ENCODE measurements around the gene RNF217.
"Not testable (repeated sequence)": the region's sequence is repeated elsewhere in the genome, so short reads cannot be mapped to it uniquely, and the experiment has no call there.

Gene RNF217

DNA sequence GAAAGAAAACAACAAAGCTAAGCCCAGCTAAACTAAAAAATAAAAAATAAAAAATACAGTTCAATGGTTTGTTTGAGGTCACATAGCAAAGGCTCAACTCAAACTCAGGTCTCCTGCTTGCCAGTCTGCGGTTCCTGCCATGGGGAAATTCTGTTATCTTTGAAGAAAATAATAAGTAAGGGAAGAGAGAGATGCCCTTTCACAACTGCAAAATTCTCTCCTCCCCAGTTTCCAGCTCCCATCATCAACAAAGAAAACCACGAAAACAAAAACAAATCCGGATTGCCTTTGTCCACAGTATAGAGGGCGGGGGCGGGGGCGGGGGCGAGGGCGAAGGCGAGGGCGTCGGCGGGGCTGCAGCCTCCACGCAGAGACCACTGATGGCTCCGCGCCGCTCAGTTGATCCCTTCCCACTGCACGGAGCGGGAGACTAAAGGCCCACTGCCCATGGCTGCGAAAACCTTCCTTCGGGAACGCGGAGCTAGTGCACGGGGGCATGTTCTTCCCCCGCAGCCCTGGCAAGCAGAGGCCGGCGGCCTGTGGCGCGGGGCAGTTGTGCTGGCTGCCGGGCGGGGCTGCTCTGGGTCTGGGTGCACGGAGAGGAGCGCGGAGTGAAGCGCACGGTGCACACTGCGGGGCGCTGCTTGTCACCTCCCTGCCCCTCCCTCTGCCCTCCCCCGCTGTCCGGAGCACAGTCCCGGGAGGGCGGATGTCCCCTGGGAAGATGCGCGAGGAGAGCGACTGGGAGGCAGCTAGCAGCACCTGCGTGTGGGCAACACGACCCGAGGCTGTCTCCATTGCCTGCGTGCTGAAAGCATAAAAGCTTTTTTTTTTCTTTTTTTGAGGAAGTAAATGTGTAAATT, 137.2 kb downstream of the RNF217 start:
- no peak for DNase-seq (ENCODE audit: low read depth)

DNA sequence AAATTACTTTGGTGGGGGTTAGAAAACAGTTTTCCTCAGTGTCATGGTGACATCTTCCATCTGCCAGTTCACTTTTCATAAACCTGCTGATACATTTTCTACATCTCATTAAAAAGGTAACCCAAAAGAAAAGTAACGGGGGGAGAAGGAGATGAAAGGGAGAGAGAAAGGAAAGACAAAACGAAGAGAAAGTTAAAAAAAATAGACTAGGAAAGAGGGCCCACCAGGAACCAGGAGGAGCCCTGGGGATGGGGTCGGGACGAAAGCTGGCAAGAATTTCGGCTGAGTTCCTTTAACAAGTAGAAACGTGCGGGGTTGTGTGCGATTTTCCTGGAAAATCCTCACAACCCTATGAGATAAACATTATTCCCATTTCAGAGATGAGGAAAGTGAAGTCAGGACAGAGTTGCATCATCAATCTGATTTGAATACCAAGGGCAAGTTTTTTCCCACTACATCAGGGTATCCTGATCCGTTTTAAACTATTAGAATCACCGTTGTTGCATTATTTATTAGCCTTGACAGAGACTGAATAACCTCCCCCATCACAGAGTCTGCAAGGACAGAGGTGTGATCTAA, 137.9 kb downstream of the RNF217 start:
- no peak for DNase-seq (ENCODE audit: low read depth)

DNA sequence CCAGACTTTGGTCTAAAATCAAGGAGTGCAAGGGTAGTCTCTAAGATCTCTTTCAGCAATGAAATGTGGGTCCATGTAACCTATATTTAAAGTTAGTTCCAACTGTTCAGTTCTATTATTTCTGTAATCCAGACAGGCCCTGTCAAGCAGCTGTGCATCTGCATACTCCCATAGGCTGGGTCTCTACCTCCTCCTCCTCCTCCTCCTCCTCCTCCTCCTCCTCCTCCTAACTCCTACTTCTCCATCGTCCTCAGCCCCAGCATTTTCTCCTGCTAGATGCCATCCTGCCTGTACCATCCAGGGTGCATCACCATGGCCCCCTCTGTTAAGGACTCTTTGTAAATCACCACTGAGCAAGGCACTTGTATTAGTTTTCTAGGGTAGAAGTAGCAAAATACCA, 138.9 kb downstream of the RNF217 start:
- DNase-seq (ENCODE audit: low read depth): no peak

DNA sequence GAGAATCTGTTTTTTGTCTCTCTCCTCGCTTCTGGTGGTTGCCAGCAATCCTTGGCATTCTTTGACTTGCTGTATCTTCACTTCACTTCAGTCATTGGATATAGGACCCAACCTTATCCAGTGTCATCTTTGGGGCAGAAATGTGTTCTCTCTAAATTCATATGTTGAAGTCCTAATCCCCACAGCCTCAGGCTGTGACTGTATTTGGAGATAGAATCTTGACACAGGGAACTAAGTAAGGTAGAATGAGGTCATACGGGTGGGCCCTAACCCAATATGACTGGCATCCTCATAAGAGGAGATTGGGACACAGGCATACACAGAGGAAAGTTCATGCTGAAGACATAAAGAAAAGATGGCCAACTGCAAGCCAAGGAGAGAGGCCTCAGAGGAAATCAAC, 139.4 kb downstream of the RNF217 start:
- no peak for DNase-seq (ENCODE audit: low read depth)

DNA sequence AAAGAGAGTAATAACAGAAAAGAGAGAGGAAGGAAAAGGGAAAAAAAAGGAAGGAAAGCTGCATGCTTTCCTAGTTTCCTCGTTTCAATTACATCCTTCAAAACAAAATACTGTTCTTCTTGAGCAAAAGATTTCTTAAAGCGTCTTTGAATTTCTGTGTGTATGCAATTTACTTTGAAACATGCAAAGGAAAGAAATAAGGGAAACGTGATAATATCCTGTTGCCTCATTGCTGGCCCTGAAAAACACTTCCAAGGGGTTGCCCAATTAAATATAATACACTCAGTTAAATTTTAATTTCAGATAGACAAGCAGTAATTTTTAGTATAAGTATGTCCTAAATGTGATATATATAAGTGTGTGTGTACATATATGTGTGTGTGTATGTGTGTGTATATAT, 140.2 kb downstream of the RNF217 start:
- no peak for DNase-seq (ENCODE audit: low read depth)

DNA sequence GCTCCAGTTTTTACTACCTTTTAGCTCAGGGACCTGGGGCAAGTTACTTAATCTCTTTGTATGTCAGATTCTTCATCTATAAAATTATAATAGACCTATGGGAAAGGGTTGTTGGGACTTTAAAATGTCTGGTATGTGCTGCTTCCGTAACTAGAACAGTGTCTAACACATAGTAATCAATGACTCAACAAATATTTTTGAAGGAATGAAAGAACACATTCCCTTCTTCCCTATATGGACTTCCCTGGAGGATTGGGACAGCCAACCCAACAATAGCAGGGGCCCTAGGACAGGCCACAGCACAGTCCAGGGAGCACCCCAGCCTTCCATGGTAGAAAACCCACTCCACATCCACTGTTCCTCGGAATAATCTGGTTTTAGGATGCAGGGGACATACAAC, 140.7 kb downstream of the RNF217 start:
- peak; percentile 92 for DNase-seq (ENCODE audit: low read depth)

DNA sequence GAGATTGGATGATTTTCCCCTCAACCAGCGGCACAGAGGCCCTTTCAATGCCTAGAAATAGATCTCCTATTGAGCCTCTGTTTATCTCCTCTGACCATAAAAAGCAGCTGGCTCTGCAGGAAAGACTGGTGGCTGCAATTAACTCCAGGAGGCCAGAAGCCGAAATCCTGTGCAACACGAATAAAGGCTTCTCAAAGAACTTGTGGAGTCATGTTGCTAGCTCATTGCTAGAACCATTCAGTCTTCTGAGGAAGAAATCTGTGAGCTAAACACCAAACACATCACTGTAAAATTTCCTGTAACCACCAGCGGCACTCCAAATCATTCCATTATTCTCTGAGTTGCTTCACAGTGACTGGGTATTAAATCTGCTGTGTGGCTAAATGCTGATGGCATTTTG, 142.2 kb downstream of the RNF217 start:
- DNase-seq (ENCODE audit: low read depth): no peak

DNA sequence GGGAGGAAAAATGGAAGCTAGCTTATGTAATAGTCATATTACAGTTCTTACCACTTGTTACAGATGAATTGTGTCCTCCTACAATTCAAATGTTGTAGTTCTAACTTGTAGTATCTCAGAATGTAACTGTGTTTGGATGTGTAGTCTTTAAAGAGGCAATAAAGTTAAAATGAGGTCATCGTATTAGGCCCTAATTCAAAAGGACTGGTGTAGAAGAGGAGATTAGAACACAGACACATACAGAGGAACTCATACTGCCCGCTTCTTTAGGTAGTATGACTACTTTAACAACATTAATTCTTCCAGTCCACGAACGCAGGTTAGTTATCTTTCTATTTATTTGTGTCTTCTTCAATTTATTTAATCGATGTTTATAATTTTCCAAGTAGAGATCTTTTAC, 144.8 kb downstream of the RNF217 start:
- no peak for DNase-seq (ENCODE audit: low read depth)

DNA sequence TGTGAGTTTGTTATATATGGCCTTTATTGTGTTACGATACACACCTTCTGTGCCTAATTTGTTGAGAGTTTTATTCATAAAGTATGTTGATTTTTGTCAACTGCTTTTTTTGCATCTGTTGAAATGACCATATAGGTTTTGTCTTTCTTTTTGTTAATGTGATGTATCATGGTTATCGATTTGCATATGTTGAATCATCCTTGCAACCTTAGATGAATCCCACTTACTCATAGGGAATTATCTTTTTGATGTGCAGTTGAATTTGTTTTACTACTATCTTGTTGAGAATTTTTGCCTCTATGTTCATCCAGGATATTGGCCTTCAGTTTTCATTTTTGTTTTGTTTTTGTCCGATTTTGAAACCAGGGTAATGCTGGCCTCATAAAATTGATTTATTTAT, 145.7 kb downstream of the RNF217 start:
- no peak for DNase-seq (ENCODE audit: low read depth)

DNA sequence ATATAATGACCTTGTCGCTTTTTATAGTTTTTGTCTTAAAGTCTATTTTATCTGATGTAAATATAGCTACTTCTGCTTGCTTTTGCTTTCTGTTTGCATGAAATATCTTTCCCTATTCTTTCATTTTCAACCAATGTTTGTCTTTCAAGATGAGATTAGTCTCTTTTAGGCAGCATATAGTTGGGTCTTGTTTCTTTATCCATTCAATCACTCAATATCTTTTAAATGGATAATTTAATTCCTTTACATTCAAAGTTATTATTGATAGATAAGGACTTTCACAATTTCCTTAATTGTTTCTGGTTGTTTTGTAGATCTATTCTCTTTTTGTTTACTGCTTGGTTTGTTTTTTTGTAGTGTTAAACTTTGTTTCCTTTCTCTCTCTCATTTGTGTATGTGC, 147.8 kb downstream of the RNF217 start:
- no peak for DNase-seq (ENCODE audit: low read depth)

DNA sequence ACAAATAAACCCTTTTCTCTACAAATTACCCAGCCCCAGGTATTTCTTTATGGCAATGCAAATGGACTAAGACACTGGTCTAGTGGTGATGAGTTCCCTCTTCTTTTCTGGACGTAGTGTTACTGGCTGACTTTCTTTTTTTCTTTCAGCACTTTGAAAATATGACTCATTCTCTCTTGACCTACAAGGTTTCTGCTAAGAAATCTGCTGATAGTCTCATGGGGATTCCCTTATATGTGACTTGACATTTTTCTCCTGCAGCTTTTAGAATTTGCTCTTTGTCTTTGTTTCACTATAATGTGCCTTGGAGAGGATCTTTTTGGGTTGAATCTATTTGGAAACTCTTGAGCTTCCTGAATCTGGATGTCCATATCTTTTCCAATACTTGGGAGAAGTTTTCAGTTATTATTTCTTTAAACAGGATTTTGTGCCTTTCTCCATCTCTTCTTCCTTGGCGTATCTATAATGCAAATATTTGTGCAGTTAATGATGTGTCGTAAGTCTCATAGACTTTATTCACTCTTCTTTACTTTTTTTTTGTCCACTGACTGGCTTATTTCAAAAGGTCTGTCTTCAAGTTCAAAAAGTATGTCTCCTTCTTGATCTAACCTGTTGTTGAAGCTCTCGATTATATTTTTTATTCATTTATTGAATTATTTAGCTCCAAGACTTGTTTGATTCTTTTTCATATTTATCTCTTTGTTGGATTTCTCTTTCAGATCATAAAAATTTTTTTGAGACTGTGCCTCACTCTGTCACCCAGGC, 149.2 kb downstream of the RNF217 start:
- no peak for DNase-seq (ENCODE audit: low read depth)

DNA sequence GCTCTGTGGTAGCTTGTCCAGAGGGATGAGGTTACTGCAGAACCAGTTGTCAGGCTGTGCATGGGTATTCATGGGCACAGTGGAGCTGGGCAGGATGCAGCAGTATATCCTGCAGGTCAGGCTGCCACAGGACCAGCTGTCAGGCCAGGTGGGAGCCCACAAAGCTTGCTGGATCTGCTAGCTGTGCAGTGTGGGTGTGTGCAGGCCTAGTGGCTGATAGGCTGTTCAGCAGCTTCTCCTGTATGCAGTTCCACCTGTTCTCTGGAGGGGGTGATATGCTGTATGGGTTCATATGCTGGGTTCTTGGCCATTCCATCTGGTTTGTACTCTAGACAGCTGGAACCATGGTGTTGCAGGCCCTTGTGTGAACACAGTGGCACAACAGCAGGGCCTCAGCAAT, 150.7 kb downstream of the RNF217 start:
- no peak for DNase-seq (ENCODE audit: low read depth)

DNA sequence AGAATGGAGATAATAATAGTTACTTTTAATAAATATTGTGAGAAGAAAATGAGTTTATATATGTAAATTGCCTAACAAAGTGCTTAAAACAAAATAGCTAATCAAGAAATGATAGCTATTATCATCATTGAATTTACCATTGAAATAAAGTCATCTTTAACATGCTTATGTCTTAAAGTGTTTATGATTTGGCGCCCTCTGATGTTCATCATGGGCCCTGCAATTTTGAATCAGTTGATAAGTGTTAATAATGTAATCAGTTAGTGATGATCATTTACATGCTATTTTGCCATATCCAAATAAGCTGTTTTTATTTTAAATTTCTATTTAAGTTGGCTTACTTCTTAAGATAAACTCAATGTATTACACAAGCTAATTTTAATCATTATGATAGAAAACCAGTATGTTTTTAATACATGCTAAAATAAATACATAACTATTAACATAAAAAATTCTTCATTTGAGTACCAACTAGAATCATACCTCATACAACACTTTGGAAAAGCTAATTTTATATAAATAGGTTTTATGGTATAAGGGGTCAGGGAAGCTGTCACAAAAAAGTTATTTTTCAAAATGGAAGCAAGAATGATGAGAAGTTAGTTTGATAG, 152.1 kb downstream of the RNF217 start:
- DNase-seq (ENCODE audit: low read depth): no peak

DNA sequence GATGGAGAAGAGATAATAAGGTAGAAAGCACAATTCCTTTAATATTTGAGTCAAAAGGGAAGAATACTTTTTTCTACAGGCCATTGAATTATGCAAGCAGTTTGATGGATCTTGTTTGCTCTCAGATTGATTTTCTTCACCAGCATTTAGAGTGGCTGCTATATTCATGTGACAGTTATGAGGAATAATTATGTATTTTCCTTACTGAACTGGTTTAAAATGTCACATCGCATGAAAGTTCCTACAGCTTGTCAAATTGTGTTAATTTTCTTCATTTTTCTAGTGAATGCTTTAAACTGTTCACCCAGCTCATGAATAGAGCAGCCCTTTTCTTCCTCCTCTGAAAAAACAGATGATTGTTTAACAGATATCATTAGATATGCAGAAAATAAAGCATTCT, 153.9 kb downstream of the RNF217 start:
- DNase-seq (ENCODE audit: low read depth): no peak

DNA sequence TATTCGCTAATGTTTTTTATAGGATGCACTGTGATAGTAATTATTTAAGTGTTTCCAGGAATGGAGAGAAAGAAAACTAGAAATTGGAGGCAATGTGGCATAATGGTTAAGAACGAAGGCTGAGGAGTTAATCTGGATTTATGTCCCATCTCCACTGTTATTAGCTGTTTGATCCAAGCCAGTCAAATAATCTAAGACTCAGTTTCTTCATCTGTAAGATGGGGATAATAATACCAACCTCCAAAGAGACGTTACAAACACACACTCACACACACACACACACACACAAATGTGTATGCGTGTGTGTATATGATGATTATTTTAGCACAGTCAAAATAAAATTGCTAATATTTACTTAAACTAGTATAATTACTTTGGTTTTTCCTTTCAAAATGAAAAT, 154.5 kb downstream of the RNF217 start:
- no peak for DNase-seq (ENCODE audit: low read depth)

DNA sequence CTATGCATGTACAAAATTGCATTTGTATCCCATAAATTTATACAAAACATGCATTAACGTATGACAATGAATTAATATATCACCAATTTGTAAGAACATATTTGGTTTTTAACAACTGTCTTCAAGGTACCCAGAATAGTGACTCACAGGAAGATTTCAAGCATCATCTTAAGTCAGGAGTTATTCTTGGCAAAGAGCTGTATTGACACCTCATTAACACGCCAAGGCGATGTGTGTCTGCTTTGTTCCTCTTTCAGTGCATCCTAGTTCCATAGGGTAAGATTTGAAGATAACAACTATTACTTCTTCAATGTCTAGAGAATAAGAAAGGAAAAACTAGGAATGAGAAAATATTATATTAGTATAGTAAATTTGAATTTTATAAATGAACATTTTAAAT, 155.6 kb downstream of the RNF217 start:
- no peak for DNase-seq (ENCODE audit: low read depth)

DNA sequence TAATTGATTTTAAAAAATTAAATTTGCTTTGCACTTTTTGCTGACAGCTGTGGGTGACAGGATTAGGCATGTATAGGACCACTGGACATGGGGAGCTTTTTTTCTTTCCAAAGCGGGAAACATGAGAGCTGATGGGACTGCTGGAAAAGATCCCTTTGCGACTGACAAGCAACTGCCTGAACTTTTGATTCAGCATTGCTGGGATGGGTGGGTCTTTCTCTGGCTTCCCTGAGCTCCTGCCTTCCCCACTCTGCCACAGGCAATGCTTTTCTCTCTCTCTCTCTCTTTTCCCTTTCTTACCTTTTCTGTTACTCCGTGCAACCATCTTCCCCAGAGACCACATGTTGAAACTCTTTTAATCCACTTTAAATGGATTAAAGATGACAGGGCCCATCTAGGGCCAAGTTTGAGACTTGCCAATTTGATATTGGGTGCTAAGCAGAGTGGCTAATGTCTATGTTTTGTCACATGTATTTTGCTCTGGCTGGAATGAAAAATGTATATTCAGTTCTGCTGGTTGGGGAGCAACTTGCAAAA, 157.9 kb downstream of the RNF217 start:
- DNase-seq (ENCODE audit: low read depth): no peak

DNA sequence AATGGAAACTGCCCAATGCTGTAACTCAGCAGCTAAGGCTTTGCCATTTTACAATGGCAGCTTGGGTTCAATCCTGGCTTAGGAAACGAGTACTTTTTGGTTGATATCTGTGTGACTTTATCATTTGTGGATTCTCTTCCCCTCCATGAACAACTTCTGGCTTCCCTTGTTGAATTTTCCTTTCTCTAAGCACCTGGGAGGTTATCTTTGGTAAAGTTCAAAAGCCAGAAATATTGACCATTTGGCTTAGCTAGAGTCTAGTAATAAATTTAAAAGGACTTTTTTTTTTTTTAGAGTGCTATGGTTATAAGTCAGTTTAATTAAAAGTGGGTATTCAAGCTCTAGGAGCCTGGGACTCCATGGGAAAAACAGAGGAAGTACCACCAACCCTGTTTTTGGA, 159.7 kb downstream of the RNF217 start:
- no peak for DNase-seq (ENCODE audit: low read depth)

DNA sequence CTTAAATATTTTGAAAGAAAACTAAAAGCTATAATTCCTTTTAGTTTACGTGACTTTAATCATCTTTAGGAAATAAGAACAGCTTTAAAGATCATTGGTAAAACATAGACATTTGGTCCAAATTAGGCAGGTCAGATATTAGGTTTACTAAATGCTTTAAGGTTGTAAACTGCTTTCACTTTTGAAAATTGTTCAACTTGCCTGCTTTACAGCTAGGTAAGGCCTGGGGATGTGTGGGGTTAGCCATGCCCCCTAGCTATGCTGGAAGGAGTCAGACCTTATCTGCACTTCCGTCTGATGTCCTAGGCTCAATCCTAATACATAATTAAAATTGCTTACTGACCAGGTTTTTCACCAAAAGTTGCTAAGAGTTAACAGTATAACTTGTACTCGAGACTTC, 160.8 kb downstream of the RNF217 start:
- DNase-seq (ENCODE audit: low read depth): no peak

DNA sequence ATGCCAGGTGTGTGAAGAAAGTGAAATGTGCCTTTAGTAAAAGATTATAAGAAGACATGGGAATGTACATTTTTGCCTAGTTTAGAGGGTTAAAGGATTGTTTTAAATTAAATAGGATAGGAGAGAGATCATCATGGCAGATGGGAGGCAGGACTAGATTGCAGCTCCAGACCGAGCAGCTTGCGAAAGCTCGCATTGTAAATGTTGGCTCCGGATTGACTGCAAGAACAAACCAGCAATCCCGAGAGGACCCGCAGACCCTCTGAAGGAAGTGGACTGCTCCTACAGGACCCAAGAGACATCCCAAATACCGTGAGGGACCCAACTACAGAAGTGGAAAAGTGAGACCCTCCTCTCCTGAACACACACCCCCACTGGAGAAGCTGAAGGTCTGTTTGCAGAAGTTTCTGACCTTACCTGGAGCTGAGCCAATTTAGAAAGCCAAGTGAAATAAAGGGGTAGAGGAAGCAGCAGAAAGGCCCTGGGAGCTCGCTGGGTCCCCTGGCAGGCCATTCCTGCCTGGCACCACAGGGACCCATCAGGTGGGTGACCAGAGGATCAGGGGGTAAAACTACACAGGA, 161.3 kb downstream of the RNF217 start:
- no peak for DNase-seq (ENCODE audit: low read depth)

DNA sequence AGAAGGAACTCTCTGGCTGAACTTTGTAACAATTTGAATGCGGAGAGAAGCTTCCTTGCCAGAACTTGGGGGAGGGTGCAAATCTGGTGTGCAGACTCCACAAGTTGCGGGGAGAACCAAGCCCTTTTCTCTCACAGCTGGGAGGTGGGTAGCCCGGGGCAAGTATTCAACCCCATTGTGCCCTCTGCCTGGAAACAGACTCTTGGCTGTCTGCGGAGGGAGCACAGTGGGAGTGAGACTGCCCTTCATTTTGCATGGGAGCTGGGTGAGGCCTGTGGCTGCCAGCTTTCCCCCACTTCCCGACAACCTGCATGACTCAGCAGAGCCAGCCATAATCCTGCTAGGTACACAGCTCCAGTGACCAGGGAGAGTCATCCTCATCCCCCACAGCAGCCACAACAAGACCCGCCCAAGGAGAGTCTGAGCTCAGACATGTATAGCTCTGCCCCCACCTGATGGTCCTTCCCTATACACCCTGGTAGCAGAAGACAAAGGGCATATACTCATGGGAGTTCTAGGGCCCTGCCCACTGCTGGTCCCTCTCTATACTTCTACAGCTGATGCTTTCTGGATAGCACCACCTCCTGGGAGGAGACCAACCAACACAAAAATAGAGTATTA, 161.9 kb downstream of the RNF217 start:
- DNase-seq (ENCODE audit: low read depth): no peak

DNA sequence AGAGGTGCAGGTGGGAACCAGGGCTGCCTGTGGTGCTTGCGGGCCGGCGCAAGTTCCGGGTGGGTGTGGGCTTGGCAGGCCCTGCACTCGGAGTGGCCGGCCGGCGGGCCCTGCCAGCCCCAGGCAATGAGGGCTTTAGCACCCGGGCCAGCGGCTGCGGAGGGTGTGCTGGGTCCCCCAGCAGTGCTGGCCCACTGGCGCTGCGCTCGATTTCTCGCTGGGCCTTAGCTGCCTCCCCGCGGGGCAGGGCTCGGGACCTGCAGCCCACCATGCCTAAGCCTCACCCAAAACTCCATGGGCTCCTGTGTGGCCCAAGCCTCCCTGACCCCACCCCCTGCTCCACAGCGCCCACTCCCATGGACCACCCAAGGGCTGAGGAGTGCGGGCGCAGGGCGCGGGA, 163.6 kb downstream of the RNF217 start:
- not testable (repeated sequence) for DNase-seq (ENCODE audit: low read depth)
